Gastroesophageal sphincter (tissue), 3 donors: ENCODE results near the gene CORO2B.

ENCODE experiments used
- CTCF ChIP-seq, 4 experiments: fragments of 200-600 bp in 2 of 4; fragments of 450-650 bp in 2 of 4; sonication (generic) in 1 of 4; IDR thresholded peaks; one replicate each; pipeline ENCODE4 v1.5.1; 2017 to 2019; ENCODE audit warnings: antibody characterized with exemption in 4 of 4, mild to moderate bottlenecking in 2 of 4, moderate library complexity in 2 of 4
- EP300 ChIP-seq: sonication (generic); formaldehyde crosslinking; IDR thresholded peaks from one replicate; pipeline ENCODE4 v1.6.1; 2017; ENCODE audit warnings: antibody characterized with exemption, mild to moderate bottlenecking
- POLR2A ChIP-seq, 2 donors: fragments of 450-650 bp; IDR thresholded peaks; one replicate each; pipeline ENCODE4 v1.6.1; 2017; ENCODE audit warnings: antibody characterized with exemption in 2 of 2, mild to moderate bottlenecking in 2 of 2, moderate library complexity in 1 of 2
- POLR2AphosphoS5 ChIP-seq: sonication (generic); formaldehyde crosslinking; IDR thresholded peaks from one replicate; pipeline ENCODE4 v1.6.1; 2017; ENCODE audit warnings: antibody characterized with exemption

DNA sequence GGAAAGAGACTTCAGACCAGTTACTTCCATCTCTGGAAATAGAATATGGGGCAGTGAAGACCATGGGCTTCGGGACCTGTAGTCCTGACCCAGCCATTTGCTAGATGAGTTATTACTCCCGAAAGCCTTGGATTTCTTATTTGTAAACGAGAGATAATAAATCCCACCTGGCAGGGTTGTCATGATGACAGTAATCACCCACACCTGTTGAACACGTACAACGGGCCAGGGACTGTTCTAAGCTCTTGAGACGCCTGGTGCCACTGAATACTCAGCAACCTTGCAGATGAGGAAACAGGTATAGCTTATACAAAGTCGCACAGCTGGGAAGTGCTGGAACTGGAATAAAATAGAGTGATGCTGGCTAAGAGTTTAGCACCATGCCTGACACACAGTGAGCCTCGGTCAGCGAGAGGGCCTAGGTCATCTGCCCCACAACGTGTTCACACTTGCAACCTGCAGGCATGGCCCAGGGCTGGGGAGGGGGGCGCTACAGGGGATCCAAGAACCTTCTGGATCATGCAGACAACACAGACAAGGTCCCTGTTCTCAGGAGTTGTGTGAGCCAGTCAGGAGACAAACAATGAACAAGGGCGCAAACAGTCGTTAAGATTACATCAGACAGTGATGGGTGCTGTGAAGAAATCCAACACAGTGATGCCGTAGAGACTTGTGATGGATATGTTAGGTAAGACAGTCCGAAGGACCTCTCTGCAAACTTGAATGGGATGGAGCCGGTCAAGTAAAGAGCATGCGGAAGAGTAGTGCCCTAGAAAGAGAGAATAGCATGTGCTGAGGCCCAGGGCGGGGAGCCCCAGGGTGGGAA, 89.2 kb downstream of the CORO2B start:
- no peak for TF ChIP-seq POLR2A (IDR thresholded peaks at IDR 0.05)
- no peak for TF ChIP-seq CTCF (IDR thresholded peaks at IDR 0.05)
- no peak for TF ChIP-seq EP300
- no peak for TF ChIP-seq POLR2AphosphoS5
